C4-2B (cell line): ENCODE data around the gene SPSB1.

ENCODE experiments used
- H3K27ac ChIP-seq: fragments of 450-650 bp; 2 replicates; pipeline ENCODE4 v1.5.1; 2017
- CTCF ChIP-seq: fragments of 450-650 bp; conservative IDR thresholded peaks from 2 replicates; pipeline ENCODE4 v1.5.1; 2017; ENCODE audit warnings: mild to moderate bottlenecking
- ZFX ChIP-seq: fragments of 450-650 bp; IDR thresholded peaks from 2 replicates; pipeline ENCODE4 v1.6.1; 2017

The SPSB1 gene

DNA sequence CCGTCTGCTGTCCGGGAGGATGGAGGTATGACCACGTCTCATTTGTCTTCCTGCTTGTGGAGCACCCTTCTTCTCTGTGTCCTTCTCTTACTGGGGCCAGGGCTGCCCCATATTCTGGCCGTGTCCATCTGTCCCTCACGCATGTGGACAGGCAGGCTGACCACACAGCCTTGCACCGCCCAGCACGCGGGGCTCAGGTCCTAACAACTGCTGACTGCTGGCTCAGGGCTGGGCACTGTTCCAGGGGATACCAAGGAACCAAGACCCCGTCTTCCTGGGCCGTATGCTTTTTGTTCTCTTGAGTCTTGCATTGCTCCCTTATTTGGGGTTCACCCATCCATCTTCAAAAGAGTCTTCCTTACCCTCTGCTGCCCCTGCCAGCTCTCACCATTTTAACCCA is 17.5 kb upstream of the SPSB1 start:
- no peak overlapping the region for H3K27ac ChIP-seq
- TF ChIP-seq CTCF (no peak), ZFX (no peak)

- TF ChIP-seq ZFX (no peak), CTCF (no peak)
- no peak overlapping the region for H3K27ac ChIP-seq
Measured at GRCh38 chr1:9275567-9276034, 17.1 kb upstream of the SPSB1 start.

- TF ChIP-seq CTCF, result no peak
- TF ChIP-seq ZFX, result 0 out of 2 replicates have a peak, but pooled peaks have one; percentile 9
- no peak overlapping the region for H3K27ac ChIP-seq
Measured at GRCh38 chr1:9278116-9278515, 14.6 kb upstream of the SPSB1 start.

DNA sequence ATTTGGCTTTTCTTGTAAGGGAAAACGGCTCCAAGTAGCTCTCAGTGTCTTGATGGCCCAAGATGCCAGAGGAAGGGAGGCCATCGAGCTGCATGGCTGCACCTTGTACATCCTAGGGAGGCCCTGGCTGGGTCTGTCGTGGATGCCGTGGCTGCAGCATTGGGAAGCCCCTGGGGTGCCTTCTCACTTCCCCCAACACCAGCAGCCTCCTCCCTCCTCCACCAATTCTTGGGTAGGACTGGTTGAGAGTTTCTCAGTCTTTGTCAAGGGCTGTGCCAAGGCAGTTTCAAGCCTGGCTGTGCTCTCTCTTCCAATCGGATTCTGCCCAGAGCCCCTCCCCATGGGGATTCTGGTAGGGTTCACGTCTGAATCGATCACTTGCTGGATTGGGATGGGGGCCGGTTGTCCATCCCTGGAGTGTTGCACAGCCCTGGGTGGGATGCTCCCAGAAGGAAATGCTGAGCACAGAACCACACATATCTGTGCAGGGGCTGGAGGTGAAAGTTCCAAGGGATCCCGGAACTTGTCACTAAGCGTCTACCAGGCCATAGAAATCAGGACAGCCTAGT is 14.0 kb upstream of the SPSB1 start:
- H3K27ac ChIP-seq, result no peak overlapping the region
- TF ChIP-seq CTCF (no peak), ZFX (no peak)

DNA sequence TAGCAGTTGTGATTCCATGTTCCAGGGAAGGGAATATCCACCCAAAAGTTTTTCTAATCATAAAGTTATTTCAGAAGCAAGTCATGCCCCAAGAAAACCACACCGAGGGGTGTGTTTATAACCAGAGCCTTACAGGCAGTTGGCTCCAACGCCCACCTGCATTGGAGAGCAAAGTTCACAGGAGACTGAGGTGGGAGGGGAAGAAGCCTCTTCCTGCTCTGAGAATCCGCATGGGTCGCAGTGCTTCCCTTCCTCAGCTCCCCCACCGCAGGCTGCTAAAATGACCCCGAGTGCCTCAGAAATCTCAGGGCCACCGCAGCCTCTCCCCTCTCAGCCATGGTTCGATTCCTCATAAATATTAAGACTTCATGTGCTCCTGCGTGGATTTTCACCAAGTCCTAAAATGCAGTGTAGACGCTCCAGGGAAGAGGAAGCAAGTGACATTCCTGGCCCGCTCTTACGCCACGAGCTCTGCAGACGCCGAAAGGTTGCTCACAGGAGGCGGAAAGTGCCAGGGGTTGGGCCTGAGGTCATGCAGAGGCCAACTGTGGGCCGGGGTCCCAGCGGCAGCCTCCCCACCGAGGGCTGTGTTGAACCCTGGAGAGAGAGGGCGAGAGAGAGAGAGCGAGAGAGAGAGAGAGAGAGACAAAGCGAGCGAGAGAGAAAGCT is 13.4 kb upstream of the SPSB1 start:
- no peak overlapping the region for H3K27ac ChIP-seq
- TF ChIP-seq CTCF (no peak), ZFX (no peak)

GRCh38 chr1:9280015-9280860 is 12.5 kb upstream of the SPSB1 start:
- TF ChIP-seq CTCF (no peak), ZFX (no peak)
- H3K27ac ChIP-seq, result no peak overlapping the region
